ENCODE measurements around the gene RNF207. TPM values are rescaled to one million over a fixed set of nuclear protein-coding genes. Genes with fewer than 3 reads are reported as not detected.
A peak's percentile ranks its signal among the peaks of the same experiment; 100 is the strongest.

The RNF207 gene
- total and polyA plus RNA-seq, 2 of the 13 experiments (the other 11 are each of a cell fraction or from before 2014, with no cell fraction given): 9.8 to 15.9 TPM

DNA sequence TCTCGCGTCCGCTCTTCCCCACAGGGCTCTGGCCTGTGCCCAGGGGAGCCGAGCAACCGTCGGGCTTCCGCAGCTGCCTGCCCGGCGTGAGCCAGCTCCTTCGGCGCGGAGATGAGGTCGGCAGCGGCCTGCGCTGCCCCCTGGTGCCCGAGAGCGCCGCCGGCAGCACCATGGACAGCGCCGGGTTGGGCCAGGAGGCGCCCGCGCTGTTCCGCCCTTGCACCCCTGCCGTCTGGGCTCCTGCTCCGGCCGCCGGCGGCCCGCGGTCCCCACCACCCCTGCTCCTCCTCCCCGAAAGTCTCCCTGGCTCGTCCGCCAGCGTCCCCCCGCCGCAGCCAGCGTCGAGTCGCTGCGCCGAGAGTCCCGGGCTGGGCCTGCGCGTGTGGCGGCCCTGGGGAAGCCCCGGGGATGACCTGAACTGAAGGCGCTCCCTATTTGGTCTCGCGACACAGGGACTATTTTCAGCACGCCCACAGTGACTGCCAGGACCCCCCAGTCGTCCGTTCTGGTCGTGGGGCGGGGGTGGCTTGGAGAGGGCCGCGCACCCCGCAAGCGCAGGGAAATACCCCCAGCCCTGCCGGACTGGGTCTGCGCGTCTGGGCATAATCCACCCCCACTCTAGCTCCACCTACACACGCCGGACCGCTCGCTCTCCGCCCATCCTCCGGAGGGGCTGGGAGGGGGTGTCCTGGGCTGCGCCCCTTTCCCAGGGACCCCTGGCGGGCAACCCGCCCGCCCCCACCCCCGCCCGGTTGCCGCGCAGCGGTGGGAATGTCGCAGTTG lies 39.4 kb downstream of the RNF207 start (continued):
- TF ChIP-seq LCORL (IDR thresholded peaks at IDR 0.05): no peak
- TF ChIP-seq LCORL (CRISPR knock-in tag; IDR thresholded peaks at IDR 0.05): peak; percentile 83
- TF ChIP-seq ZNF510 (CRISPR knock-in tag; IDR thresholded peaks at IDR 0.05; ENCODE audit: low read depth): peak; percentile 89; the same call in 1 of the 2 replicates
- TF ChIP-seq ZNF629 (CRISPR knock-in tag; conservative IDR thresholded peaks at IDR 0.05): peak; percentile 71
- peak; percentile 99 for TF ChIP-seq ZNF883 (CRISPR knock-in tag; IDR thresholded peaks at IDR 0.05; ENCODE audit: not compliant biosample characterization)
- peak; percentile 99 for TF ChIP-seq ZNF138 (CRISPR knock-in tag; IDR thresholded peaks at IDR 0.05; ENCODE audit: low read depth)
- no peak for TF ChIP-seq FIP1L1 (IDR thresholded peaks at IDR 0.05; ENCODE audit: borderline replicate concordance, insufficient read depth, low read depth, low read length)
- TF ChIP-seq EZH2 (conservative IDR thresholded peaks at IDR 0.05; ENCODE audit: low read depth, low read length): no peak
- TF ChIP-seq ZNF713 (CRISPR knock-in tag; IDR thresholded peaks at IDR 0.05): no peak
- no peak for TF ChIP-seq SETDB1 (CRISPR knock-in tag; IDR thresholded peaks at IDR 0.05; ENCODE audit: borderline replicate concordance)
- TF ChIP-seq ZBTB3 (CRISPR knock-in tag; IDR thresholded peaks at IDR 0.05; ENCODE audit: borderline replicate concordance, low read depth): peak; percentile 59; the same call in 1 of the 2 replicates
- TF ChIP-seq ZNF780A (CRISPR knock-in tag; IDR thresholded peaks at IDR 0.05): peak; percentile 99
- TF ChIP-seq, protein P1, sequence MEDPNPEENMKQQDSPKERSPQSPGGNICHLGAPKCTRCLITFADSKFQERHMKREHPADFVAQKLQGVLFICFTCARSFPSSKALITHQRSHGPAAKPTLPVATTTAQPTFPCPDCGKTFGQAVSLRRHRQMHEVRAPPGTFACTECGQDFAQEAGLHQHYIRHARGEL (CRISPR knock-in tag; IDR thresholded peaks at IDR 0.05): 0 out of 2 replicates have a peak, but pooled peaks have one; percentile 54
- TF ChIP-seq, protein P2, sequence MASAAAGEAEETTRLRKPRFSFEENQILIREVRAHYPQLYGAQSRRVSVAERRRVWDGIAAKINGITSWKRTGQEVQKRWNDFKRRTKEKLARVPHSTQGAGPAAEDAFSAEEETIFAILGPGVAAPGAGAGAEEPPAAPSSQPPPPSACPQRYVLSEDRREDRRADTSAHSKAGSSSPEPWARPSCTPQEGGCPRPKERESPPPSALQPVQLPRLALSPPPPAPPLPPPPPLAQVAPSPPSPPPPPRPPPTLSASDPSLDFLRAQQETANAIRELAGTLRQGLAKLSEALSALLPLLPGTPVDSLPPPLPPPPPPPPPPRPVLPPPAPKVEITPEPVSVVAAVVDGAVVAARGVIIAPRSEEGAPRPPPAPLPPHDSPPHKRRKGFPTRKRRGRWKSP (CRISPR knock-in tag; IDR thresholded peaks at IDR 0.05): peak; percentile 95
- peak; percentile 85 for TF ChIP-seq PHF5A (CRISPR knock-in tag; IDR thresholded peaks at IDR 0.05; ENCODE audit: low read depth, unreplicated experiment)
- TF ChIP-seq, protein P3, sequence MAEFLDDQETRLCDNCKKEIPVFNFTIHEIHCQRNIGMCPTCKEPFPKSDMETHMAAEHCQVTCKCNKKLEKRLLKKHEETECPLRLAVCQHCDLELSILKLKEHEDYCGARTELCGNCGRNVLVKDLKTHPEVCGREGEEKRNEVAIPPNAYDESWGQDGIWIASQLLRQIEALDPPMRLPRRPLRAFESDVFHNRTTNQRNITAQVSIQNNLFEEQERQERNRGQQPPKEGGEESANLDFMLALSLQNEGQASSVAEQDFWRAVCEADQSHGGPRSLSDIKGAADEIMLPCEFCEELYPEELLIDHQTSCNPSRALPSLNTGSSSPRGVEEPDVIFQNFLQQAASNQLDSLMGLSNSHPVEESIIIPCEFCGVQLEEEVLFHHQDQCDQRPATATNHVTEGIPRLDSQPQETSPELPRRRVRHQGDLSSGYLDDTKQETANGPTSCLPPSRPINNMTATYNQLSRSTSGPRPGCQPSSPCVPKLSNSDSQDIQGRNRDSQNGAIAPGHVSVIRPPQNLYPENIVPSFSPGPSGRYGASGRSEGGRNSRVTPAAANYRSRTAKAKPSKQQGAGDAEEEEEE (CRISPR knock-in tag; IDR thresholded peaks at IDR 0.05; ENCODE audit: borderline replicate concordance): no peak
- peak; percentile 90; the same call in 1 of the 2 replicates for TF ChIP-seq ZNF615 (CRISPR knock-in tag; IDR thresholded peaks at IDR 0.05; ENCODE audit: borderline replicate concordance)
- TF ChIP-seq NONO (IDR thresholded peaks at IDR 0.05): no peak
- peak; percentile 88 for TF ChIP-seq NONO (CRISPR knock-in tag; conservative IDR thresholded peaks at IDR 0.05)
- peak; percentile 86; the same call in 1 of the 2 replicates for TF ChIP-seq ZNF737 (CRISPR knock-in tag; IDR thresholded peaks at IDR 0.05; ENCODE audit: borderline replicate concordance)
- peak; percentile 87; the same call in 1 of the 2 replicates for TF ChIP-seq ZNF788 (CRISPR knock-in tag; IDR thresholded peaks at IDR 0.05; ENCODE audit: borderline replicate concordance)
- TF ChIP-seq, protein P4, sequence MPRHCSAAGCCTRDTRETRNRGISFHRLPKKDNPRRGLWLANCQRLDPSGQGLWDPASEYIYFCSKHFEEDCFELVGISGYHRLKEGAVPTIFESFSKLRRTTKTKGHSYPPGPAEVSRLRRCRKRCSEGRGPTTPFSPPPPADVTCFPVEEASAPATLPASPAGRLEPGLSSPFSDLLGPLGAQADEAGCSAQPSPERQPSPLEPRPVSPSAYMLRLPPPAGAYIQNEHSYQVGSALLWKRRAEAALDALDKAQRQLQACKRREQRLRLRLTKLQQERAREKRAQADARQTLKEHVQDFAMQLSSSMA (CRISPR knock-in tag; IDR thresholded peaks at IDR 0.05): peak; percentile 94; the same call in 1 of the 2 replicates
